Progenitor cell of endocrine pancreas (in vitro differentiated cells): Measurements from ENCODE around the gene CLASRP. TPM values are rescaled to one million over a fixed set of nuclear protein-coding genes. Genes with fewer than 3 reads are reported as not detected.
A peak's percentile ranks its signal among the peaks of the same experiment; 100 is the strongest.
"Not testable (repeated sequence)": the region's sequence is repeated elsewhere in the genome, so short reads cannot be mapped to it uniquely, and the experiment has no call there.

ENCODE experiments used
- DNase-seq: peaks from one replicate; pipeline ENCODE4 v3.0.0; 2021; ENCODE audit warnings: low spot score; ENCODE audit not compliant: unreplicated experiment
- H3K27ac Mint-ChIP-seq: 2 replicates; pipeline ENCODE4 v1.8.0; 2021; ENCODE audit warnings: mild to moderate bottlenecking, moderate library complexity, mixed read lengths
- H3K27me3 Mint-ChIP-seq: 2 replicates; pipeline ENCODE4 v1.8.0; 2021; ENCODE audit warnings: mixed read lengths
- H3K36me3 Mint-ChIP-seq: 2 replicates; pipeline ENCODE4 v1.8.0; 2022; ENCODE audit warnings: mixed read lengths; ENCODE audit not compliant: insufficient read depth
- H3K4me1 Mint-ChIP-seq: 2 replicates; pipeline ENCODE4 v1.8.0; 2021; ENCODE audit warnings: low read depth, mixed read lengths
- H3K4me3 Mint-ChIP-seq: 2 replicates; pipeline ENCODE4 v1.8.0; 2021; ENCODE audit warnings: low read depth, mild to moderate bottlenecking, moderate library complexity, mixed read lengths
- H3K9me3 Mint-ChIP-seq: 2 replicates; pipeline ENCODE4 v1.8.0; 2021; ENCODE audit warnings: low read depth, mixed read lengths
- total RNA-seq: library from RNA; stranded (reverse); gene quantifications from 2 replicates; pipeline ENCODE4 v1.2.1, GENCODE V29; 2021
- TF ChIP-seq, protein P1 (sequence below): fragments of 200-600 bp; sonication (generic); IDR thresholded peaks from one replicate; pipeline ENCODE4 v1.5.0; 2021; ENCODE audit warnings: antibody characterized with exemption, mild to moderate bottlenecking; ENCODE audit not compliant: unreplicated experiment

Gene CLASRP
- total RNA-seq, 1 donor from 2014 or later, result 111 TPM

DNA sequence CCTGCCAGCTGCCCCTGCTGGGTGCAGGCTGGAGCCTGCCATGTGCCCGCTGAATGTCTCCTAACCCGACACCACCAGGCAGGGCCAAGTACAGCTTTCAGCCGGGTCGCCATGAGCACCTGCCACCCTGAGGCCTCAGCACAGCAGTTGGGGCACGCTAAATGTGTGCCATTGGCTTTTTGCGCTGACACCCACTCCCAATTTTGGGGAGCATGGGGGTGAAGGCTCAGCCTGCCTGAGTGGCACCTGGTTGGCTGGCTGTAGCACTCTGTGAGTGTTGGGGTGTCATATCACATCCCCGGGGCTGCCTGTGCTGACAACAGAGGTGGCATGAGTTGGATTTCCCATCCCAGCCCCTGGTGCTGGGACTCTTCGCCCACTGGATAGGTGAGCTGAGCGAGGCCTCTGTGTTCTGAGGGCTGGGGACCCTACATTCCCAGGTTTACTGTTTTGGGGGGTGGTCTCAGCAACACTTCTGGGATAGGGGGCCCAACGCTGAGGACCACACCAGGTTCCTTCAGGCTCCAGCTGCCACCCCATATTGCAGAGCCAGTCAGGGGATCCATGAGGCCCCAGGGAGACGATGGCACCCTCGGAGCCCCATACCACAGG is 44.8 kb upstream of the CLASRP start:
- TF ChIP-seq, protein P1, sequence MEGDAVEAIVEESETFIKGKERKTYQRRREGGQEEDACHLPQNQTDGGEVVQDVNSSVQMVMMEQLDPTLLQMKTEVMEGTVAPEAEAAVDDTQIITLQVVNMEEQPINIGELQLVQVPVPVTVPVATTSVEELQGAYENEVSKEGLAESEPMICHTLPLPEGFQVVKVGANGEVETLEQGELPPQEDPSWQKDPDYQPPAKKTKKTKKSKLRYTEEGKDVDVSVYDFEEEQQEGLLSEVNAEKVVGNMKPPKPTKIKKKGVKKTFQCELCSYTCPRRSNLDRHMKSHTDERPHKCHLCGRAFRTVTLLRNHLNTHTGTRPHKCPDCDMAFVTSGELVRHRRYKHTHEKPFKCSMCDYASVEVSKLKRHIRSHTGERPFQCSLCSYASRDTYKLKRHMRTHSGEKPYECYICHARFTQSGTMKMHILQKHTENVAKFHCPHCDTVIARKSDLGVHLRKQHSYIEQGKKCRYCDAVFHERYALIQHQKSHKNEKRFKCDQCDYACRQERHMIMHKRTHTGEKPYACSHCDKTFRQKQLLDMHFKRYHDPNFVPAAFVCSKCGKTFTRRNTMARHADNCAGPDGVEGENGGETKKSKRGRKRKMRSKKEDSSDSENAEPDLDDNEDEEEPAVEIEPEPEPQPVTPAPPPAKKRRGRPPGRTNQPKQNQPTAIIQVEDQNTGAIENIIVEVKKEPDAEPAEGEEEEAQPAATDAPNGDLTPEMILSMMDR, result no peak
- Mint-ChIP-seq H3K4me1 (no peaks in the 10 kb centered on the region), H3K36me3 (peaks cover 7% of the 10 kb centered on the region), H3K27ac (no peak overlapping the region), H3K27me3 (peaks cover 4% of the 10 kb centered on the region), H3K9me3 (no peaks in the 10 kb centered on the region), H3K4me3 (no peak overlapping the region)
- no peak for DNase-seq

DNA sequence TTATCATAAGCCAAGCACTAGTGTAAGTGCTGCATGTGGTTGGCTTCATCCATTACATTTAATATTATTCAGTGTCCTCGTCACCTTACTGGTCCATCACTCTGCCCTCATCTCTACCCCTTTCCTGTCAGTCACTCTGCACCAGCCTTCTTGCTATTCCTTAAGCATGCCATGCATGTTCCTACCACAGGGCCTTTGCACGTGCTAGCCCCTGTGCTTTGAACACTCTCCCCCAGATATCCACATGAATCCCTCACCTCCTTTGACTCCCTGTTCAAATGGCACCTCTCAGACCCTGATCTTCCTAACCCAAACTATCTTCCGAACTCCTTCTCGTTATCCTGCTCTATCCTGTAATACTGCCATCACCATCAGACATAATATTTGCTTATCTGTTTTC is 40.8 kb upstream of the CLASRP start:
- Mint-ChIP-seq H3K36me3 (peaks cover 5% of the 10 kb centered on the region), H3K27ac (no peak overlapping the region), H3K4me1 (peaks cover 1% of the 10 kb centered on the region), H3K9me3 (no peaks in the 10 kb centered on the region), H3K4me3 (no peak overlapping the region), H3K27me3 (peaks cover 4% of the 10 kb centered on the region)
- TF ChIP-seq, protein P1, result no peak
- DNase-seq, result no peak

DNA sequence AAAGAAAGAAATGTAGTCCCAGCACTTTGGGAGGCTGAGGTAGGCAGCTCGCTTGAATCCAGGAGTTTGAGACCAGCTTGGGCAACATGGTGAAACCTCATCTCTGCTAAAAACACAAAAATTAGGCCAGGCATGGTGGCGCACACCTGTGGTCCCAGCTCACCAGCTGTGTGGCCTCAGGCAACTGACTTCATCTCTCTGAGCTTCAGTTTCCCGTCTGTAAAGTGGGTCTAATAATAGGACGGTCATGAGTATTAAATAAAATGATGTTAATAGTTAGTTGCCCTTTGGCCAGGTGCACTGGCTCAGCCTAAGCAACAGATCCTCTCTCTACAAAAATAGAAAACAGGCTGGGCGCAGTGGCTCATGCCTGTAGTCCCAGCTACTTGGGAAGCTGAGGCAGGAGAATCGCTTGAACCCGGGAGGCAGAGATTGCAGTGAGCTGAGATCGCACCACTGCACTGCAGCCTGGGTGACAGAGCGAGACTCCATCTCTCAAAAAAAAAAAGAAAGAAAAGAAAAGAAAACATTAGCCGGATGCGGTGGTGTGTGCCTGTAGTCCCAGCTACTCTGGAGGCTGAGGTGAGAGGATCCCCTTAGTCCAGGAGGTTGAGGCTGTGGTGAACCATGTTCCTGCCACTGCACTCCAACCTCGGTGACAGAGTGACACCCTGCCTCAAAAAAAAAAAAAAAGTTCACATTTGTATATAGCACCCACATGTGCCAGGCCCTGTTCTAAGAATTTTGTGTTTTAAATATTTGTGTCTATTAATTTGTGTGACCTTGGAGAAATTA is 39.5 kb upstream of the CLASRP start:
- DNase-seq, H3K27me3 Mint-ChIP-seq, H3K36me3 Mint-ChIP-seq, H3K4me1 Mint-ChIP-seq, H3K9me3 Mint-ChIP-seq, H3K4me3 Mint-ChIP-seq, H3K27ac Mint-ChIP-seq: not testable (repeated sequence)

DNA sequence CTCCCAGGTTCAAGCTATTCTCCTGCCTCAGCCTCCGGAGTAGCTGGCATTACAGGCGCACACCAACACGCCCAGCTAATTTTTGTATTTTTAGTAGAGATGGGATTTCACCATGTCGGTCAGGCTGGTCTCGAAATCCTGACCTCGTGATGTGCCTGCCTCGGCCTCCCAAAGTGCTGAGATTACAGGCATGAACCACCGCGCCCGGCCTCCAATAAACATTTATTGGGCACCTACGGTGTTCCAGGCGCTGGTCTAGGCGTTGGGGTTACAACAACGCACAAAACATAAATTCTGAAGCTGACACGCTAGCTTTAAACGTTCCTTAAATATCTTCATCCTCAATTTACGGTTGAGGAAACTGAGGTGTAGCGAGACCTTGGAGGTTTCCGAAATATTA is 38.2 kb upstream of the CLASRP start:
- H3K9me3 Mint-ChIP-seq, H3K36me3 Mint-ChIP-seq, H3K4me1 Mint-ChIP-seq, DNase-seq, H3K27me3 Mint-ChIP-seq: not testable (repeated sequence)
- H3K4me3 Mint-ChIP-seq, result peak overlapping the region; percentile 55
- H3K27ac Mint-ChIP-seq, result peak overlapping the region; percentile 71

DNA sequence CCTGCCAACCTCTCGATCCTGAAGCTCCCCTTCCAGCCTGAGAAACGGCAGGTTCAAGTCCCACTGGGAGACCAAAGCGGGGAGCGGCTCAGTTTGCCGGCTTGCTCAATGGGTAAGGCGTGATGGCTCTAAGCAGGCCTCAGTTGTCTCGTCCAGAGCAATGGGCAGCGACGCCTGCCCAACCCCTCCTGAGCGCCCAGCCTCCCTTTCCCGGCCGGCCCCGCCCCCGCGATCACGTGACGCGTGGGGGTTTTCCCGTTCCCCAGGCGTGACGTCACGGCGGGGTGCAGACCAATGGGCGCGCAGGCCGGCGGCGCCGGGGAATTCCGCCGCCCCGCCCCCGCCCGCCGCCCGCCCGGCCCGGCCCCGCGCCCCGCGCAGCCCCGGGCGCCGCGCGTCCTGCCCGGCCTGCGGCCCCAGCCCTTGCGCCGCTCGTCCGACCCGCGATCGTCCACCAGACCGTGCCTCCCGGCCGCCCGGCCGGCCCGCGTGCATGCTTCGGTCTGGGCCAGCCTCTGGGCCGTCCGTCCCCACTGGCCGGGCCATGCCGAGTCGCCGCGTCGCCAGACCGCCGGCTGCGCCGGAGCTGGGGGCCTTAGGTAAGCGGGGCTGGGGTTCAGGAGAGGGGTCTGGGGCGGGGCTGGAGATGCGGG is 37.6 kb upstream of the CLASRP start, which contains the start of gene RELB:
TSS of gene RELB (plus strand) at position 378 of the 653 bp plus-strand sequence. CDS start at position 494, 116 bp downstream.
- H3K27me3 Mint-ChIP-seq, result peaks cover 4% of the 10 kb centered on the region
- no peaks in the 10 kb centered on the region for H3K36me3 Mint-ChIP-seq
- H3K4me3 Mint-ChIP-seq, result peak within 1 kb of the TSS; percentile 91
- H3K9me3 Mint-ChIP-seq, result no peaks in the 10 kb centered on the region
- peak; percentile 93 for DNase-seq
- H3K4me1 Mint-ChIP-seq, result peaks cover 1% of the 10 kb centered on the region
- peak within 1 kb of the TSS; percentile 99 for H3K27ac Mint-ChIP-seq
- TF ChIP-seq, protein P1, result no peak

DNA sequence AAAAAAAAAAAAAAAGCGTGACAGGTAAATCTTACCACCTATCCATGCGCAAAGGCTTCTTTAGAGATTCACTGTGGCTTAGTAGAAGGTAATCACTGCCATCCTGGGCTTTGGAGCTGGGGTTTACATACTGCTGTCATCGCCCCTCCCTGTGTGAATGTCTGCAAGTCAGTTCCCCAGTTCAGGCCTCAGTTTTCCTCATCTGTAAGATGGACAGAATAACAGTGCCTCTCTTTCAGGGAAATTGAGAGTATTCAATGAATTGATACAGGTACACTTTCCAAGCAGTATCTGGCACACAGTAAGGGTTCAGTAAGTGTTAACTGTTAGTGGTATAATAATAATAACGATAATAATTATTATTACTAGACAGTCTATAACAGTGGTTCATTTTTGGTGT is 35.4 kb upstream of the CLASRP start:
- Mint-ChIP-seq H3K4me1 (peaks cover 1% of the 10 kb centered on the region), H3K27me3 (no peaks in the 10 kb centered on the region), H3K36me3 (no peaks in the 10 kb centered on the region), H3K9me3 (no peaks in the 10 kb centered on the region), H3K4me3 (no peak overlapping the region), H3K27ac (no peak overlapping the region)
- TF ChIP-seq, protein P1, result no peak
- DNase-seq, result no peak
